ENCODE measurements around the gene FBXW4. TPM values are rescaled to one million over a fixed set of nuclear protein-coding genes. Genes with fewer than 3 reads are reported as not detected.
A peak's percentile ranks its signal among the peaks of the same experiment; 100 is the strongest.

FBXW4 gene
- total and polyA plus RNA-seq, 9 of the 15 experiments (the other 6 are each of a cell fraction or from before 2014, with no cell fraction given), result 1.0 to 10.6 (median 5.4) TPM

DNA sequence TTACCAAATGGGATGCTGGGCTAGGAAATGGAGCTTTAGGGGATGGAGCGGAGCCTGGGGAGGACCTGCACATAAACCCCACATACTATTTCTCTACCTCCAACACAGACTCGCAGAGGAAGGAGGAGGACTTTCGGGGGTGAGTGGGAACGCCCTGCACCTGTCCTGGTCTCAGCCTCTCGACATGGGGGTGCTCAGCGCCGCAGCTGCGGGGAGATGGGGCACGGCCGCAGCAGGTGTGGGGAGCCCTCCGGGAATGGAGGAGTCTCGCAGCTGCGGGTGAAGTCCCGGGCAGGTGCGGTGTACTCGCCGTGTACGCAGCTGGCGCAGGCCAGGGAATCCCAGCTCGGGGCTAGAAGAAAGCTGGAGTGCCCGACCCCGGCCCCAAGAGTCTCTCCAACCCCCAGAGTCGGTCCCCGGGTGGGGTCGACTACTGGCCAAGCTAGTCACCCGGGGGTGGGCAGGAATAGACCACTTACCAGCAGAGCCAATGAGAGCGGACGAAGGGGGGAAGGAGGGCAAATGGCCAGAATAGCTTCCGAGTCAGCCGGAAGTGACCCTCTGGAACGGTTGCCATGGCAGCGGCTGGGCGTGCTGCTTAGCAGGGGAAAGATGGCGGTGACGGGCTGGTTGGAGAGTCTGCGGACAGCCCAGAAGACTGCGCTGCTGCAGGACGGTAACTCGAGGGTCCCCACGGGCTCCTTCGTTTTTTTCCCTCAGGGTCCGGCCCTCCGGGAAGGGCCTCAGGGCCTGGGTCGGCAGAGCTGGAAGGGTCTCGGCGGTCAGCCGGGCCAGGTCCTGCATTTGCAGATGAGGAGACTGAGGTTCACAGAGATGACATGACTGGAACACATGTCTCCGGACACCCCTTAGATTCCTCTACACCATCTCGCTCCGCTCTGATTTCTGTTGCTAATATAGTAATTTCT lies 107.0 kb downstream of the FBXW4 start, which contains the start of the genes DPCD and POLL (continued):
- TF ChIP-seq BRCA1 (IDR thresholded peaks at IDR 0.05) (no peak), BRCA1 (CRISPR knock-in tag; IDR thresholded peaks at IDR 0.05) (no peak), EP300 (IDR thresholded peaks at IDR 0.05; ENCODE audit: low read length) (no peak), SMARCB1 (IDR thresholded peaks at IDR 0.05; ENCODE audit: insufficient read length, low read depth) (no peak), RHOXF2B (CRISPR knock-in tag; conservative IDR thresholded peaks at IDR 0.05) (no peak), TGIF2 (CRISPR knock-in tag; IDR thresholded peaks at IDR 0.05) (no peak), NFE2L1 (tag; IDR thresholded peaks at IDR 0.05; ENCODE audit: borderline replicate concordance, low read depth) (no peak), NRF1 (conservative IDR thresholded peaks at IDR 0.05 in 1 of 2, IDR thresholded peaks at IDR 0.05 in 1 of 2) (peak; percentile 34 to 43; a peak in 2 of 4 replicates), ELF4 (CRISPR knock-in tag; IDR thresholded peaks at IDR 0.05) (no peak), HNRNPUL1 (IDR thresholded peaks at IDR 0.05; ENCODE audit: low read length) (no peak), SIN3A (IDR thresholded peaks at IDR 0.05; ENCODE audit: borderline replicate concordance in 2 of 2, control insufficient read depth in 1 of 2, low read depth in 2 of 2, low read length in 2 of 2) (peak; percentile 89 to 90; a peak in 3 of 4 replicates), ZNF583 (CRISPR knock-in tag; IDR thresholded peaks at IDR 0.05) (no peak)
- TF ChIP-seq, protein P1, sequence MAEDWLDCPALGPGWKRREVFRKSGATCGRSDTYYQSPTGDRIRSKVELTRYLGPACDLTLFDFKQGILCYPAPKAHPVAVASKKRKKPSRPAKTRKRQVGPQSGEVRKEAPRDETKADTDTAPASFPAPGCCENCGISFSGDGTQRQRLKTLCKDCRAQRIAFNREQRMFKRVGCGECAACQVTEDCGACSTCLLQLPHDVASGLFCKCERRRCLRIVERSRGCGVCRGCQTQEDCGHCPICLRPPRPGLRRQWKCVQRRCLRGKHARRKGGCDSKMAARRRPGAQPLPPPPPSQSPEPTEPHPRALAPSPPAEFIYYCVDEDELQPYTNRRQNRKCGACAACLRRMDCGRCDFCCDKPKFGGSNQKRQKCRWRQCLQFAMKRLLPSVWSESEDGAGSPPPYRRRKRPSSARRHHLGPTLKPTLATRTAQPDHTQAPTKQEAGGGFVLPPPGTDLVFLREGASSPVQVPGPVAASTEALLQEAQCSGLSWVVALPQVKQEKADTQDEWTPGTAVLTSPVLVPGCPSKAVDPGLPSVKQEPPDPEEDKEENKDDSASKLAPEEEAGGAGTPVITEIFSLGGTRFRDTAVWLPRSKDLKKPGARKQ (CRISPR knock-in tag; IDR thresholded peaks at IDR 0.05), result no peak
- TF ChIP-seq, protein P2, sequence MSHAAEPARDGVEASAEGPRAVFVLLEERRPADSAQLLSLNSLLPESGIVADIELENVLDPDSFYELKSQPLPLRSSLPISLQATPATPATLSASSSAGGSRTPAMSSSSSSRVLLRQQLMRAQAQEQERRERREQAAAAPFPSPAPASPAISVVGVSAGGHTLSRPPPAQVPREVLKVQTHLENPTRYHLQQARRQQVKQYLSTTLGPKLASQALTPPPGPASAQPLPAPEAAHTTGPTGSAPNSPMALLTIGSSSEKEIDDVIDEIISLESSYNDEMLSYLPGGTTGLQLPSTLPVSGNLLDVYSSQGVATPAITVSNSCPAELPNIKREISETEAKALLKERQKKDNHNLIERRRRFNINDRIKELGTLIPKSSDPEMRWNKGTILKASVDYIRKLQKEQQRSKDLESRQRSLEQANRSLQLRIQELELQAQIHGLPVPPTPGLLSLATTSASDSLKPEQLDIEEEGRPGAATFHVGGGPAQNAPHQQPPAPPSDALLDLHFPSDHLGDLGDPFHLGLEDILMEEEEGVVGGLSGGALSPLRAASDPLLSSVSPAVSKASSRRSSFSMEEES (CRISPR knock-in tag; IDR thresholded peaks at IDR 0.05), result no peak
- TF ChIP-seq, protein P3, sequence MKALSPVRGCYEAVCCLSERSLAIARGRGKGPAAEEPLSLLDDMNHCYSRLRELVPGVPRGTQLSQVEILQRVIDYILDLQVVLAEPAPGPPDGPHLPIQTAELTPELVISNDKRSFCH (CRISPR knock-in tag; IDR thresholded peaks at IDR 0.05), result no peak
- TF ChIP-seq, protein P3 (tag; IDR thresholded peaks at IDR 0.05), result no peak
- TF ChIP-seq, protein P4, sequence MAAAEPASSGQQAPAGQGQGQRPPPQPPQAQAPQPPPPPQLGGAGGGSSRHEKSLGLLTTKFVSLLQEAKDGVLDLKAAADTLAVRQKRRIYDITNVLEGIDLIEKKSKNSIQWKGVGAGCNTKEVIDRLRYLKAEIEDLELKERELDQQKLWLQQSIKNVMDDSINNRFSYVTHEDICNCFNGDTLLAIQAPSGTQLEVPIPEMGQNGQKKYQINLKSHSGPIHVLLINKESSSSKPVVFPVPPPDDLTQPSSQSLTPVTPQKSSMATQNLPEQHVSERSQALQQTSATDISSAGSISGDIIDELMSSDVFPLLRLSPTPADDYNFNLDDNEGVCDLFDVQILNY (CRISPR knock-in tag; IDR thresholded peaks at IDR 0.05), result no peak
- TF ChIP-seq, protein P5, sequence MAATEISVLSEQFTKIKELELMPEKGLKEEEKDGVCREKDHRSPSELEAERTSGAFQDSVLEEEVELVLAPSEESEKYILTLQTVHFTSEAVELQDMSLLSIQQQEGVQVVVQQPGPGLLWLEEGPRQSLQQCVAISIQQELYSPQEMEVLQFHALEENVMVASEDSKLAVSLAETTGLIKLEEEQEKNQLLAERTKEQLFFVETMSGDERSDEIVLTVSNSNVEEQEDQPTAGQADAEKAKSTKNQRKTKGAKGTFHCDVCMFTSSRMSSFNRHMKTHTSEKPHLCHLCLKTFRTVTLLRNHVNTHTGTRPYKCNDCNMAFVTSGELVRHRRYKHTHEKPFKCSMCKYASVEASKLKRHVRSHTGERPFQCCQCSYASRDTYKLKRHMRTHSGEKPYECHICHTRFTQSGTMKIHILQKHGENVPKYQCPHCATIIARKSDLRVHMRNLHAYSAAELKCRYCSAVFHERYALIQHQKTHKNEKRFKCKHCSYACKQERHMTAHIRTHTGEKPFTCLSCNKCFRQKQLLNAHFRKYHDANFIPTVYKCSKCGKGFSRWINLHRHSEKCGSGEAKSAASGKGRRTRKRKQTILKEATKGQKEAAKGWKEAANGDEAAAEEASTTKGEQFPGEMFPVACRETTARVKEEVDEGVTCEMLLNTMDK (IDR thresholded peaks at IDR 0.05; ENCODE audit: borderline replicate concordance, insufficient read depth, low read depth, low read length, poor library complexity, severe bottlenecking), result no peak
- TF ChIP-seq, protein P6, sequence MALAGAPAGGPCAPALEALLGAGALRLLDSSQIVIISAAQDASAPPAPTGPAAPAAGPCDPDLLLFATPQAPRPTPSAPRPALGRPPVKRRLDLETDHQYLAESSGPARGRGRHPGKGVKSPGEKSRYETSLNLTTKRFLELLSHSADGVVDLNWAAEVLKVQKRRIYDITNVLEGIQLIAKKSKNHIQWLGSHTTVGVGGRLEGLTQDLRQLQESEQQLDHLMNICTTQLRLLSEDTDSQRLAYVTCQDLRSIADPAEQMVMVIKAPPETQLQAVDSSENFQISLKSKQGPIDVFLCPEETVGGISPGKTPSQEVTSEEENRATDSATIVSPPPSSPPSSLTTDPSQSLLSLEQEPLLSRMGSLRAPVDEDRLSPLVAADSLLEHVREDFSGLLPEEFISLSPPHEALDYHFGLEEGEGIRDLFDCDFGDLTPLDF (CRISPR knock-in tag; IDR thresholded peaks at IDR 0.05), result no peak

Measured in K562 (cell line).